ENCODE results near the gene GNAT3.

Gene GNAT3

GRCh38 chr7:80511964-80512363 is at the start of gene GNAT3:
Gene GNAT3, minus strand, starts transcription at chr7:80512064. Its CDS starts 138 bp downstream, at chr7:80511926.
- no peak for DNase-seq (ENCODE audit: low read depth in 2 of 2)

GRCh38 chr7:80558116-80558515 is 46.3 kb upstream of the GNAT3 start:
- no peak for DNase-seq (ENCODE audit: low read depth in 2 of 2)

DNA sequence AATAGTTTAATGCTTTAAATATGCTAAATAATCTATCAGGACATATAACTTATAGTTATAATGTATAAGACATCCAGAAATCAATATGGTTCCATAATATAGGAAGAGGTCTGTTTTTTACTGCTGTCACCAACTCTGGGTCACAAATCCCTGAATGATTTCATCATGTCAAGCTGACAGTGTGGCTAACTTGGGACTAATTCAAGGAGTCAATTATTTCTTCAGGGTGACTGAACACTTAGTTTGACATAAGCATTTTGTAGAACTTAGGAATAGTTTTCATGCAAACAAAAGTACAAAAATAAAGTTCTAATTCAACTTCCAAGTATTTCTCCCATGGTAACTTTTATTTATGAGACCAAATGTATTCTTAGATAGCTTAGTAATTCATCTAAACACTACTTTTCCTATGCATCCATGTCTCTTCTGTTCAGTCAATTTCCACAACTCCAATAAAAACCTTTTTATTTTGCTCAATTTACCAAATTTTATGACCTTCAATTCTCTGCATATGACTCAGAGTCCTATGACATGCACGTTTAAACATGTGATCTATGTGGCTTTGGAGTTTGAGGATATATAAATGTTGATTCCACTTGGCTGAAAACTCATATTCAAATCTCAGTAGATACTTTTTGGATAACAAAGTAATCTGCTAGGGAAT is 40.3 kb upstream of the GNAT3 start:
- no peak for DNase-seq (ENCODE audit: low read depth in 2 of 2)

GRCh38 chr7:80550005-80550404 is 38.1 kb upstream of the GNAT3 start:
- DNase-seq (ENCODE audit: low read depth in 2 of 2), result no peak

GRCh38 chr7:80548840-80549530 is 37.1 kb upstream of the GNAT3 start:
- no peak for DNase-seq (ENCODE audit: low read depth in 2 of 2)

DNA sequence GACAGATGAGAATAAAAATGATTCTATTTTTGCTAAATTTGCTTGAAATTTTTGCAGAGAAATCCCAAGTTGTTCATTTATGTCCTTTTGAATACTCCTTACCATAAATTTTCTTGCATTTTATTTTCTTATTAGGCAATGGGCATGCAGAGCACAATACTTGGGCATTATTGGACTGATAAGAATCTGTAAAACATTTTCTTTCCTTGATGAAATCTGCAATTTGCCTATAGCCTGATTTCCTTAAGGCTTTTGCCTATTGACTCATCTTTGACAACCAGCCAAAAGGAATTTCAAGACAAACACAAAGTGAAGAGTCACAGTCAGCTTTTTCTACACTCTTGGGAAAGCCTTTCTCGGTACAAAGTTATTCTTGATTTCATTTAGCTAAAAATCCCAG is 30.5 kb upstream of the GNAT3 start:
- DNase-seq (ENCODE audit: low read depth in 2 of 2), result no peak

- DNase-seq (ENCODE audit: low read depth in 2 of 2), result no peak
These were observed 29.0 kb upstream of the GNAT3 start for GRCh38 chr7:80540836-80541235.

GRCh38 chr7:80537091-80537490 is 25.2 kb upstream of the GNAT3 start:
- DNase-seq (ENCODE audit: low read depth in 2 of 2), result no peak

GRCh38 chr7:80536426-80536825 is 24.6 kb upstream of the GNAT3 start:
- no peak for DNase-seq (ENCODE audit: low read depth in 2 of 2)

GRCh38 chr7:80533287-80533686 is 21.4 kb upstream of the GNAT3 start:
- DNase-seq (ENCODE audit: low read depth in 2 of 2), result no peak

DNA sequence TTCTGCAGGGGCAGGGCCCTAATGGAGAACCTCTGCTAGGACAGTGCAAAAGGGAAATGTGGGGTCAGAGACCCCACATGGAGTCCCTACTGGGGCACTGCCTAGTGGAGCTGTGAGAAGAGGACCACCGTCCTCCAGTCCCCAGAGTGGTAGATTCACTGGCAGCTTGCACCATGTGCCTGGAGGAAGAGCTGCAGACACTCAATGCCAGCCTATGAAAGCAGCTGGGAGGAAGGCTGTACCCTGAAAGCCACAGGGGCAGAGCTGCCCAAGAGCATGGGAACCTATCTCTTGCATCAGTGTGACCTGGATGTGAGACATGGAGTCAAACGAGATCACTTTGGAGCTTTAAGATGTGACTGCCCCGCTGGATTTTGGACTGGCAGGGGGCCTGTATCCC is 20.3 kb upstream of the GNAT3 start:
- no peak for DNase-seq (ENCODE audit: low read depth in 2 of 2)

GRCh38 chr7:80530136-80530535 is 18.3 kb upstream of the GNAT3 start:
- no peak for DNase-seq (ENCODE audit: low read depth in 2 of 2)

DNA sequence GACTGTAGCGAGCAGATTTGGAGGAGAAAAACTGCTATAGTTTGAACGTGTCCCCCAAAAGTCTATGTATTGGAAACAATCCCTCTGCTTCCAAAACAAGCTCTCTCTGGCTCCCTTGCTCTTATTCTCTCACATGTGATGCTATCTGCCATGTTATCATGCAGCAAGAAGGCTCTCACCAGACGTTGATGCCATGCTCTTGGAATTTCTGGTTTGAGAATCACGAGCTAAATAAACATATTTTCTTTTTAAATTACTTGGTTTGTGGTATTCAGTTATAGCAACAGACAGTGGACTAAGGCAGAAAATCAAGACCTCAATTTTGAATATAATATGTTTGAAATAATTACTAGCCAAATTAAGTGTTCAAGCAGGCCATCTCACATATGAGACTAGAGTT is 17.5 kb upstream of the GNAT3 start:
- no peak for DNase-seq (ENCODE audit: low read depth in 2 of 2)

- no peak for DNase-seq (ENCODE audit: low read depth in 2 of 2)
These were observed 16.8 kb upstream of the GNAT3 start for GRCh38 chr7:80528689-80529088.

DNA sequence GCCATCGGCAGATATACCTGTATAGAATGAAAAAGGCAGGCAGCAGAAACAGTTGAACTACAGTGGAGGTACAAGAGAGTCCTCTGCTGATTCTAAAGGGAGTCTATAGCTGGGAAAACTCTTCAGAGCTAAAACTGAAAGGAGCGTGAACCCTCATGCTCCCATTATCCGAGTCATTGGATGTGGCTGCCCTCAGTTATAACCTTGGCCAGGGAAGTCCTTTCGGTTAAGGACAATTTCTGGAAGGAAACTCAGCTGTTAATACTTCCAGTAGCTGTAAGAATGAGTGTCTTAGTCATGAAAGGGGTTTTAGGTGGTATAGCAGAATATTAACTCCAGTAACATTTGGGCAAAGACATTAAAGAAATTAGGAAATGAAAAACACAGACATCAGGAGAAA is 14.6 kb upstream of the GNAT3 start:
- no peak for DNase-seq (ENCODE audit: low read depth in 2 of 2)

DNA sequence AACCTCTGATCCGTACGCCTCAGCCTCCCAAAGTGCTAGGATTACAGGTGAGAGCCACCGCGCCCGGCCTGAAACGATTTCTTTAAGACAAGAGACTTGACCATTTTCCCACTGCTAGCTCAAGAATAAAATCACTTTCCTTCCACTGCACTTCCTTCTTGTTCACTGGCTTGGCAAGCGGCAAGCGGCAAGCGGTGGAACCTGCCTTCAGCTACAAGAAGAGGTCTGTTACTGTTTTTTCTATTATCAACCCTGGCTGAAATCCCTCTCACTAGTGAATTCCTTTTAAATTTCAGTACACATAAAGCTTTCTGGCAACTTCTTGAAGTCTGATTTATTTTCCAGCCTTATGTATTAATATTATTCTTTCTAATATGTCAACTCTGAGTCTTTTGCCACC is 12.8 kb upstream of the GNAT3 start:
- no peak for DNase-seq (ENCODE audit: low read depth in 2 of 2)

DNA sequence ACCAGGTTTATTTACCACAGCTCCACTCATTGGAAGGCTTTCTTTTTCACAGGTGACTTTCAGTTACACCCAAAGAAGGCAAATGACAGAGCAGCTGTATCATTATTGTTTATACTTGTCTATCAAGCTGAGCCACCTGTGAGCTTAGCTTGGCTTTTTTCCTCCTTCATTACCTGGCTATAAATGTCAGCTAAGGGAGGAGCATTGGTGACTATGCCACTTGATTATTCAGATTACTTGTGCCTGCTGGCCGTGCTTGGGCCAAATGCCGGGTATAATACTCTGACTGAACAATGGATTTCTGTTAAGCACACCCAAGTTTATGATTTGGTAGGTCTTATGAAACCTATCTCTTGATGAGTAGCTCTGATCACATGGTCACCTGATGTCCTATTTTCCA is 9.9 kb upstream of the GNAT3 start:
- no peak for DNase-seq (ENCODE audit: low read depth in 2 of 2)

DNA sequence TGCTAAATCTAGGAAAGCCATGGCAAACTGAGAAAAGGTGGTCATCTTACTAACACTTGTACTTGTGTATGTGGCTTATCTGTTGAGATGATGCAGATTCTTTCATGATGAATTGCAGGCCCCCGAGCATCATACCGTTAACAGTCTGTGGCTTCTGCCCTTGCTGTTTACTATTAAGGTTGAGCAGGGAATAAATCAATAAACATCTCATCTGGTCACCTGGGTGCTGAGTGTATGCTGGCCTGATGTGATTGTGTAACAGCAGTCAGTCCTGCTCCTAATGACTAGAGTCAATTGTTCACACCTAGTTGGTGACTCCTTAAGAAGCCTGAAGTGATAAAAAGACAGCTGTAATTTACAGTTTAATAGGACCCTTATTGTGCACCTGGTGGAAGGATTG is 8.3 kb upstream of the GNAT3 start:
- no peak for DNase-seq (ENCODE audit: low read depth in 2 of 2)

GRCh38 chr7:80517282-80517747 is 5.5 kb upstream of the GNAT3 start:
- DNase-seq (ENCODE audit: low read depth in 2 of 2), result no peak

DNA sequence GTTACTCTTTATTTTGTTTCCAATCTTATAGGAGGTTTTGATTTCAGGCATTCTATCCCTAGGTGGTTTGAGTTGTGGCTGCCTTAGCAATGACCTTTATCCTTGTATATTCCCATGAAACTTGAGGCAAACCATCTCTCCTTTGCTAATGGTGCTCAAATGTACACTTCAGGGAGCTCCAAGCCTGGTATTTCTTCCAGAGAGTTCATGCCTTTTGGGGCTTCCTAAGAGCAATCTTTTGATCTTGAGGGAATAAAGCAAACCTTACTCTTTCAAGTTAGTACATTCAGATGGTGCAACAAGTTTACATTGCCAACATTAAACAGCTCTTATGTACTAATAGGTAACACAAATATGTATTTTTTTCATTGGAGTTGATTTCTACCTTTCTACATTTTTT is 3.4 kb upstream of the GNAT3 start:
- DNase-seq (ENCODE audit: low read depth in 2 of 2), result no peak

DNA sequence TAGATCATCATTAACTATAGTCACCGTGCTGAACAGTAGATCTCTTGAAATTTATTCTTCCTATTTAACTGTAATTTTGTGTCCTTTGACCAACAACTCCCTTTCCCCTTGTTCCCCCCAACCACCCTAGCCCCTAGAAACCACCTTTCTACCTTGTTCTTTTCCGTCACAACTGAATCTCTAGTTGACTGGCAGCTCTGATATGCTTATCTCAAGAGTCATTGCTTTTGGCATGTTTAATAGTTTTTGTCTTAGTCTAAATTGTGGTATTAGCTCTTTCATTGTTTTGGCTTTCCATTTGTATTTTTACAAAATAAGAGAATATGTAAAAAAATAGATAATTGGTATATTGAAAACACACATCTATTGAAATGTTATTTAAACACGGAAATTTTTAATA is 1.8 kb downstream of the GNAT3 start:
- no peak for DNase-seq (ENCODE audit: low read depth in 2 of 2)

DNA sequence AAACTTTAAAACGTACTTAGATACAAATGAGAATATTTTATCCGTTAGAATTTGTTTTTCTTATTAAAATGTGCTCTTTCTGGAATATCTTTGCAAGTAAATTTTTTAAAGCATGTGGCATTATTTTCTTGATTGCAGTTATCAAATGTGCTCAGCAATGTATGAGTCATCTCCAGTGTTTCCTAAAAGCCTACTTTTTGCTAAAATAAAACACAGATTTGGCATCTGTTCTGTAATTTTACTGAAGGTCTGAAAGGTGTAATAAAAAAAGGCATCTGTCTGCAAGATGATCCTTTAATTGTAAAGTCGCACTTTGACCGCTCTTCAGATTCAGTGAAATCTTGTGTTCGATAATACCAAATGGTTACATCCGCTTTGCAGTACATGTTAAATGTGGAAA is 3.4 kb downstream of the GNAT3 start:
- DNase-seq (ENCODE audit: low read depth in 2 of 2), result no peak

GRCh38 chr7:80505900-80506500 is 5.9 kb downstream of the GNAT3 start:
- no peak for DNase-seq (ENCODE audit: low read depth in 2 of 2)
